GM18517 (cell line): Measurements from ENCODE around the gene LRIT2.
"Not testable (repeated sequence)": the region's sequence is repeated elsewhere in the genome, so short reads cannot be mapped to it uniquely, and the experiment has no call there.

Source experiments
- ATAC-seq: cut with Tn5 transposase; IDR thresholded peaks from one replicate; pipeline ENCODE4 v1.9.1; 2021; ENCODE audit warnings: mild to moderate bottlenecking, moderate library complexity; ENCODE audit not compliant: unreplicated experiment

The LRIT2 gene

GRCh38 chr10:84185526-84186175 lies 39.7 kb downstream of the LRIT2 start:
- no peak for ATAC-seq

- ATAC-seq = no peak
Observed at GRCh38 chr10:84184517-84184916, 40.8 kb downstream of the LRIT2 start.

DNA sequence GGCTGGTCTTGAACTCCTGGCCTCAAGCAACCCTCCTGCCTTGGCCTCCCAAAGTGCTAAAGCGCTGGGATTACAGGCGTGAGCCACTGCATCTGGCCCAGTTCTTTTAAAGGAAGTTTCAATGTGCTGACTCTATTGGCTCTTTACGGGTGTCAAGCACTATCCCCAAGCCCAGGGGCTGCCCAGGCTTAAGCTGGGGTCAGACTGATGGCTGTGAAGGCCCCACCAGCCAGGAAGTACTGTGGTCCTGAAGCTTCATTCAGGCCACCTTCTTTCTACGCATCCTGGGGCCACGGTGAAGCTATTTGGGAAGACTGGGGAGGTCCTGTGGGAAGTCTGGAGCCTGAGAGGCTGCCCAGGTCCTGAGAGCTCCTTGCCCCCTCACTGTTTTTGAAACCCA lies 43.7 kb downstream of the LRIT2 start:
- no peak for ATAC-seq

GRCh38 chr10:84180386-84180785 lies 45.0 kb downstream of the LRIT2 start:
- not testable (repeated sequence) for ATAC-seq

DNA sequence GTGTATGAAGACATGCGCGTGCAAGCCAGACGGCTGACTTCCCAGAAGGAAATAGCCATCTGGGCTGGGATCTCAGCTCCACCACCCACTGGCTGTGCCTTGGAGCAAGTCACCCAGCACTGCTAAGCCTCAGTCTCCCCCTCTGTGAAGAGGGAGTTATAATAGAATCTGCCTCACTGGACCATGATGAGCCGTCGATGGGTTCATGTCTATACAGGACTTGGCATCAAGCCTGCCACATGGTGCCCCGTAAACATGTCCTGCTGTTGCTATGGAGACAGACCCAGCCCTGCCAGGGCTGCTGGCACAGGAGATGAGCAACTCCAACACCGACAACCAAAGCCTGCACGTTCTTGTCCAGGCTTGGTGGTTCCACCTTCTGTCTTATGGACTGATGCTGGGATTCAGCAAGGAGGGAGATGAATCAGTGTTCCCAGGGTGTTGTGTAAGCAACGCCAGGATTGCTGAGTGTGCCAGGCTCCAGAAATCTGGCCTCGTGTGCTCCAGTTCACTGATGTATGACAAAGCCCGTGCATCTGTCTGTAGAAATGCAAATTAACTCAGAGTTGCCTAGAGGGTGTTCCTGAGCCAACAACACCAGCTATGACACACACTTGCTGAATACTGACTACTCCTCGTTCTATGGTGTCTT lies 46.2 kb downstream of the LRIT2 start:
- peak; percentile 91 for ATAC-seq

DNA sequence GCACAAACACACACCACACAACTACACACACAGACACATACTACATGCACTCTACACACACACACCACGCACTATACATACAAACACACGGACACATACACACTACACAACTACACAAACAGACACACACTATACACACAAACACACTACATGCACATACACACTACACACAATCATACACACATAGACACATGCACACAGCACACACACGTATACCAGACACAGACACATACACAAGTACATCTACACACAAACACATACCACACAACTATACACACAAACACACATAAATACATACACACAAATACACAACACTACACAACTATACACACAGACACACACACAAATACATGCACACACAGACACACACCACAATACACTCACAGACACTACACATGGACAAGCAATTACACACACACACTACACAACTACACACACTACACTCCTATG lies 47.2 kb downstream of the LRIT2 start:
- no peak for ATAC-seq

GRCh38 chr10:84177541-84178141 lies 47.7 kb downstream of the LRIT2 start:
- peak; percentile 37 for ATAC-seq

DNA sequence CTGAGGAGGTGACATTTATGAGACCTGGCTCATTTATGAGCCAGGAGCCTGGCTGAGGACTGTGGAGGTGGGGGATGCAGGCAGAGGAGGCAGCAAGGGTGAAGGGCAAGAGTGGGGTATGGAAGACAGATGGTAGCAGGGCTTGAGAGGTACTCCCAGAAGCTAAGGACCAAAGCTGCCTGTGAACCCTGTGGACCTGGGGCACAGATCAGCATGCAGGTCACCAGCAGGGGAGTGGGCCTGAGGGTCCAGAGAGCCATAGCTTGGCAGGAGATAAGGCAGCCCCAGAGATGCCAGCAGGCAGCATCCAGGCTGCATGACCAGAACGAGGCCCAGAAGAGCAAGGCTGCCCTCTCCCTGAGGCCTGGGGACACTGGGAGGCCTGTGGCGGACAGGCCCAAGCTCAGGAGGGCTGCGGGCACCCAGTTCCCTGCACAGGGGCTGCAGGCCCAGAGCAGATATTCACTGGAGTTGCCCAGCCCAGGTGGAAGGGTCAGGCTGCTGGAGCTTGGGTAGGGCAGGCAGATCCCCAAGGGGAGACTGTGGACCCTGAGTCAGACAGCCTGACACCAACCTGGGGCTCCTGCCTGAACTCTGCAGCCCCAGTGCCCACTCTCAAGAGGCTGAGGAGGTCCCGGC lies 48.4 kb downstream of the LRIT2 start:
- no peak for ATAC-seq

GRCh38 chr10:84176351-84176750 lies 49.0 kb downstream of the LRIT2 start:
- no peak for ATAC-seq

- ATAC-seq = no peak
Observed at GRCh38 chr10:84175436-84175835, 49.9 kb downstream of the LRIT2 start.

DNA sequence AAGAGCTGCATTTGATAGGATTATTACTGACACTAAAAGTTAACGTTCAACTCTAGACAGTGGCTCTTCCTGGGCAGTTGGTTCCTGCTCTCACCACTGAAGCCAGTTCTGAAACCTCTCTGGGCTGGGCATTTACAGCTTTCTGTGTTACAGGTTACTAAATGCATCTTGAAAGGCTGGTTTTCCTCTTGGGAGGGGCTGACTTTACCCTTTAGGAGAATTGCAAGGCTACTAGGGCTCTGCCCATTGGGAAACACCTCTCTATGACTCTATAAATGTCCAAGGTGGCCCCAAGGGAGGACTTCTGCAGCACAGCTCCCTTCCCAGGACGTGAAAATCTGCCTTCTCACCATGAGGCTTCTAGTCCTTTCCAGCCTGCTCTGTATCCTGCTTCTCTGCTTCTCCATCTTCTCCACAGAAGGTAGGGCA lies 51.8 kb downstream of the LRIT2 start, which contains the start of gene GPR15LG:
GPR15LG (plus strand) TSS at position 301 of the 429 bp plus-strand sequence; CDS start at position 352, 51 bp downstream.
- ATAC-seq = no peak

- peak; percentile 61 for ATAC-seq
Observed at GRCh38 chr10:84172467-84173356, 52.6 kb downstream of the LRIT2 start.

GRCh38 chr10:84171700-84172466 lies 53.5 kb downstream of the LRIT2 start:
- ATAC-seq = peak; percentile 40

GRCh38 chr10:84171237-84171636 lies 54.1 kb downstream of the LRIT2 start:
- not testable (repeated sequence) for ATAC-seq
